Tibial nerve (tissue), 4 donors: ENCODE results near the gene ORC1. TPM values are rescaled to one million over a fixed set of nuclear protein-coding genes. Genes with fewer than 3 reads are reported as not detected.
A peak's percentile ranks its signal among the peaks of the same experiment; 100 is the strongest.
"Not testable (repeated sequence)": the region's sequence is repeated elsewhere in the genome, so short reads cannot be mapped to it uniquely, and the experiment has no call there.

Experiments
- DNase-seq, 2 donors: peaks; one replicate each; pipeline ENCODE4 v3.0.0-alpha.2; 2019; ENCODE audit warnings: low spot score in 2 of 2
- H3K27ac ChIP-seq, 4 donors: fragments of 200-600 bp; sonication (generic) in 3 of 4; one replicate each; pipeline ENCODE4 v1.5.1; 2017 to 2019; ENCODE audit warnings: mild to moderate bottlenecking in 1 of 4
- H3K27me3 ChIP-seq, 2 donors: fragments of 200-600 bp; sonication (generic) in 1 of 2; one replicate each; pipeline versions ENCODE4 v1.5.1 to v1.6.0; 2017 to 2019
- H3K36me3 ChIP-seq, 3 donors: fragments of 200-600 bp; sonication (generic); one replicate each; pipeline ENCODE4 v1.5.1; 2018 to 2019
- H3K4me1 ChIP-seq, 4 donors: fragments of 200-600 bp; sonication (generic) in 3 of 4; one replicate each; pipeline ENCODE4 v1.5.1; 2017 to 2019
- H3K4me3 ChIP-seq, 4 donors: fragments of 200-600 bp; sonication (generic) in 3 of 4; one replicate each; pipeline ENCODE4 v1.5.1; 2017 to 2019; ENCODE audit warnings: mild to moderate bottlenecking in 1 of 4, moderate library complexity in 1 of 4
- H3K9me3 ChIP-seq, 4 donors: fragments of 200-600 bp; sonication (generic) in 3 of 4; one replicate each; pipeline ENCODE4 v1.5.1; 2017 to 2019
- EP300 ChIP-seq, 2 donors: sonication (generic); formaldehyde crosslinking; IDR thresholded peaks; one replicate each; pipeline ENCODE4 v1.6.1; 2017; ENCODE audit warnings: antibody characterized with exemption in 2 of 2, mild to moderate bottlenecking in 1 of 2
- POLR2A ChIP-seq, 2 donors: fragments of 450-650 bp; IDR thresholded peaks; one replicate each; pipeline ENCODE4 v1.6.1; 2017; ENCODE audit warnings: antibody characterized with exemption in 2 of 2, mild to moderate bottlenecking in 2 of 2, moderate library complexity in 2 of 2
- WGBS, 2 donors: methylation state at CpG; one replicate each; pipeline ENCODE4 v1.1.5; 2018; 5-methylcytosine and 5-hydroxymethylcytosine counted together
- total RNA-seq, 4 donors: library from RNA; depleted of rRNA; stranded (reverse); fragments of >200 nt; gene quantifications; one replicate each; pipeline ENCODE4 v1.1.0, GENCODE V29; 2016
- TF ChIP-seq, protein P1 (sequence below), 5 experiments: fragments of 200-600 bp in 3 of 5; fragments of 450-650 bp in 2 of 5; sonication (generic) in 3 of 5; IDR thresholded peaks; one replicate each; pipeline ENCODE4 v1.5.1; 2016 to 2019; ENCODE audit warnings: antibody characterized with exemption in 5 of 5, mild to moderate bottlenecking in 3 of 5, moderate library complexity in 2 of 5

The ORC1 gene
- total RNA-seq, 4 donors from 2014 or later = 0.22 to 0.84 (median 0.35) TPM

DNA sequence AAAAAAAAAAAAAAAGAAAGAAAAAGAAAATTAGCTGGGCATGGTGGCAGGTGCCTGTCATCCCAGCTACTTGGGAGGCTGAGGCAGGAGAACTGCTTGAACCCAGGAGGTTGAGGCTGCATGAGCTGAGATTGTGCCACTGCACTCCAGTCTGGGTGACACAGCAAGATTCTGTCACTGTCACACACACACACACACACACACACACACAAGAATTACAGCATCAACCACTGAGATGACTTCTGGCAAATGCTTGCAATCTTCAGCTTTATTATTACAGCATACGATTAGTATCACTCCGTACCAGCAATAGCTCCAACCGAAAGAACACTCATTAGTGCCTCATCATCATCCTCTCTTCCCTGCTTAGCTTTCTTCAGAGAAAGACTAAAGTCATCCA is 4.6 kb downstream of the ORC1 start:
- Histone ChIP-seq H3K27ac (no peak overlapping the region), H3K4me3 (no peak overlapping the region)
- TF ChIP-seq EP300 (IDR thresholded peaks at IDR 0.05) (no peak), POLR2A (IDR thresholded peaks at IDR 0.05) (no peak)
- TF ChIP-seq, protein P1, sequence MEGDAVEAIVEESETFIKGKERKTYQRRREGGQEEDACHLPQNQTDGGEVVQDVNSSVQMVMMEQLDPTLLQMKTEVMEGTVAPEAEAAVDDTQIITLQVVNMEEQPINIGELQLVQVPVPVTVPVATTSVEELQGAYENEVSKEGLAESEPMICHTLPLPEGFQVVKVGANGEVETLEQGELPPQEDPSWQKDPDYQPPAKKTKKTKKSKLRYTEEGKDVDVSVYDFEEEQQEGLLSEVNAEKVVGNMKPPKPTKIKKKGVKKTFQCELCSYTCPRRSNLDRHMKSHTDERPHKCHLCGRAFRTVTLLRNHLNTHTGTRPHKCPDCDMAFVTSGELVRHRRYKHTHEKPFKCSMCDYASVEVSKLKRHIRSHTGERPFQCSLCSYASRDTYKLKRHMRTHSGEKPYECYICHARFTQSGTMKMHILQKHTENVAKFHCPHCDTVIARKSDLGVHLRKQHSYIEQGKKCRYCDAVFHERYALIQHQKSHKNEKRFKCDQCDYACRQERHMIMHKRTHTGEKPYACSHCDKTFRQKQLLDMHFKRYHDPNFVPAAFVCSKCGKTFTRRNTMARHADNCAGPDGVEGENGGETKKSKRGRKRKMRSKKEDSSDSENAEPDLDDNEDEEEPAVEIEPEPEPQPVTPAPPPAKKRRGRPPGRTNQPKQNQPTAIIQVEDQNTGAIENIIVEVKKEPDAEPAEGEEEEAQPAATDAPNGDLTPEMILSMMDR (IDR thresholded peaks at IDR 0.05) = no peak

DNA sequence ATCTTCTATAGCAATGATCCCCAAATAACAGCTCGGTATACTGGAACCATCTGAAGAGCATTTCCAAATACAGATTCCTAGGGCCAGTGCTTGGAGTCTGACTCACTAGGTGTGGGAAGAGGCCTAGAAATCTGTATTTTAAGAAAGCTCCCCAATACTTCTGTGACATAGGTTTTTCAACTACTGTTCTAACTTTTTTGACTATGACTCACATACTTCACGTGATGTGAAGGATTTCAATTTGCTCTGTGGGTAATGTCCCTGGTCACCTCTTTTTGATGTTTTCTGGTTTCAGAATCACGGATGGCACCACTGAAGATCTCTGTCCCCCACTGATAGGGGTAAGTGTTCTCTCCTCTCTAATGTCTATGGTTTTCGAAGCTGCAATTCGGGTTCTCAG is 11.0 kb downstream of the ORC1 start:
- WGBS, 2 donors = 89 to 95% methylated on average over 5 of the region's 5 CpGs
- H3K9me3 ChIP-seq = no peaks in the 10 kb centered on the region

More for the DNA sequence above, 4.6 kb downstream of the ORC1 start:
- no peaks in the 10 kb centered on the region for H3K36me3 ChIP-seq
- 97% methylated on average over 3 of the region's 3 CpGs for WGBS, 2 donors
- H3K4me1 ChIP-seq = peaks cover 0 to 11% (median 8%) of the 10 kb centered on the region in 4 donors
- DNase-seq = no peak
- H3K9me3 ChIP-seq = no peaks in the 10 kb centered on the region
- no peaks in the 10 kb centered on the region for H3K27me3 ChIP-seq

DNA sequence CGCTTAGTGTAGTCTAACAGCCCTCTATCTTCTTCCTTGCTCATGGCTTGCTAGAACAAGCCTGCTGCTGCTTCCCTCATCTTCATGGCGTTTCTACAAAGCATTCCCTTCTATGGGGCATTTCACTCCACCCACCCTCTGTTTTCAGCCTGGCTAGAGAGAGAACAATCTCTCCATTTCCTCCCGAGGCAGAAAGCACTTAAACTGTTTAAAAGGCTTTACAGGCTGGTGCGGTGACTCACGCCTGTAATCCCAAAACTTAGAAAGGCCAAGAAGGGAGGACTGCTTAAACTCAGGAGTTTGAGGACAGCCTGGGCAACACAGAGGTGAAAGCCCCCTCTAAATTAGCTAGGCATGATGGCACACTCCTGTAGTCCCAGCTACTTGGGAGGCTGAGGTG is 17.8 kb downstream of the ORC1 start:
- Histone ChIP-seq H3K27ac (no peak overlapping the region), H3K36me3 (no peaks in the 10 kb centered on the region), H3K4me3 (no peak overlapping the region), H3K9me3 (no peaks in the 10 kb centered on the region), H3K27me3 (no peaks in the 10 kb centered on the region), H3K4me1 (no peaks in the 10 kb centered on the region)
- no peak for TF ChIP-seq EP300 (IDR thresholded peaks at IDR 0.05)
- WGBS, 2 donors = 70 to 76% methylated on average over 5 of the region's 5 CpGs
- DNase-seq = no peak

More for the DNA sequence above, 11.0 kb downstream of the ORC1 start:
- no peak overlapping the region for H3K27ac ChIP-seq
- no peaks in the 10 kb centered on the region for H3K4me1 ChIP-seq
- H3K36me3 ChIP-seq = no peaks in the 10 kb centered on the region
- DNase-seq = no peak
- TF ChIP-seq EP300 (IDR thresholded peaks at IDR 0.05) = no peak
- no peak for TF ChIP-seq POLR2A (IDR thresholded peaks at IDR 0.05)
- TF ChIP-seq, protein P1 (IDR thresholded peaks at IDR 0.05) = no peak
- H3K27me3 ChIP-seq = no peaks in the 10 kb centered on the region
- no peak overlapping the region for H3K4me3 ChIP-seq

DNA sequence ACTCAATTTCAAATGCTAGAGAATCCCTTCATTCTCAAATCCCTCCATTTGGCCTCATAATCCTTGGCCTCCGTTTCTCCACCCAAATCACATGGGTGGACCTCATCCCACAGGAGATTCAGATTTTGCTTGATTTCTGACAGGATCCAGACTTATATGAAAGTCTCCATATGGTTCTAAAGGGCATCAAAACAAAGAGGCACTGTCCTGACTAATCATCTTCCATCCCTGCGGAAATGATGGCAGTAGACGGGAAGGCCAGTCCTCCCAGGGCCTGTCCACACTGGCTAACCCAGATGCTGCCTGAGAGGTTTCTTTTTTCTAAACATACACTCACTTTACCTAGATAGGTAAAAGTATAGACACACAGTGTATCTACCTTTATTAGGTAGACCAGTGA is 18.8 kb downstream of the ORC1 start:
- Histone ChIP-seq H3K9me3 (no peaks in the 10 kb centered on the region), H3K27ac (no peak overlapping the region), H3K27me3 (no peaks in the 10 kb centered on the region), H3K36me3 (no peaks in the 10 kb centered on the region), H3K4me1 (no peaks in the 10 kb centered on the region), H3K4me3 (no peak overlapping the region)
- WGBS, 2 donors = 79 to 85% methylated on average over 3 of the region's 3 CpGs
- no peak for DNase-seq
- TF ChIP-seq POLR2A (IDR thresholded peaks at IDR 0.05) (no peak), EP300 (IDR thresholded peaks at IDR 0.05) (no peak)
- TF ChIP-seq, protein P1 (IDR thresholded peaks at IDR 0.05) = no peak

DNA sequence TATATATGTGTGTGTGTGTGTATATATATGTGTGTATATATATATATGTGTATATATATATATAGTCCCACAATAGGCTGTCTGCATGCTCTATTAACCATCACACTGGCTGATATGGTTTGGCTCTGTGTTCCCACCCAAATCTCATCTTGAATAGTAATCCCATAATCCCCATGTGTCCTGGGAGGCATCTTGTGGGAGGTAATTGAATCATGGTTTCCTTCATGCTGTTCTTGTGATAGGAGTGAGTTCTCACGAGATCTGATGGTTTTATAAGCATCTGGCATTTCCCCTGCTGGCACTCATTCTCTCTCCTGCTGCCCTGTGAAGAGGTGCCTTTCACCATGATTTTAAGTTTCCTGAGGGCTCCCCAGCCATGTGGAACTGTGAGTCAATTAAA is 34.4 kb downstream of the ORC1 start:
- H3K4me1 ChIP-seq = peaks cover 0 to 22% (median 10%) of the 10 kb centered on the region in 4 donors
- H3K9me3 ChIP-seq, H3K36me3 ChIP-seq, H3K4me3 ChIP-seq, H3K27ac ChIP-seq, H3K27me3 ChIP-seq, DNase-seq: not testable (repeated sequence)
- WGBS, 2 donors = 59 to 63% methylated on average over 1 of the region's 1 CpG

DNA sequence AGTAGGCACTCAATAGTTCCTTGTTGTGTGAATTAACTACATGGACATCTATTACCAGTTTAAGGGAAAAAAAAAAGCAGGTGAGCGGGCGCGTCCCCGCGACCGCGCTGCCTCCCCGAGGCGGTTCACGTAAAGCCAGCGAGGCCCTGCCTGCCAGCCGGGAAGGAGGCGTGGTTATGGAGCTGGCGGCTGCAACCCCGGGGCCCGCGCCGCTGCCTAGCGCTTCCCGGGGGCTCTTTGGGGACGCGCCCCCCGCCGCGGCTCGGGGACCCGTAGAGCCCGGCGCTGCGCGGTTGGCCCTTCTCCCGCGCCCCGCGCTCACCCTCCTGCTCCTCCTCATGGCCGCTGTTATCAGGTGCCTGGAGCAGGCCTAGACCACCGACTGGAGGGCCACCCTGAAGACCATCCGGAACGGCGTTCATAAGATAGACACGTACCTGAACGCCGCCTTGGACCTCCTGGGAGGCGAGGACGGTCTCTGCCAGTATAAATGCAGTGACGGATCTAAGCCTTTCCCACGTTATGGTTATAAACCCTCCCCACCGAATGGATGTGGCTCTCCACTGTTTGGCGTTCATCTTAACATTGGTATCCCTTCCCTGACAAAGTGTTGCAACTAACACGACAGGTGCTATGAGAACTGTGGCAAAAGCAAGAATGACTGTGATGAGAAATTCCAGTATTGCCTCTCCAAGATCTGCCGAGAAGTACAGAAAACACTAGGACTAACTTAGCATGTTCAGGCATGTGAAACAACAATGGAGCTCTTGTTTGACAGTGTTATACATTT is 35.6 kb downstream of the ORC1 start:
- peaks cover 0 to 32% (median 16%) of the 10 kb centered on the region in 4 donors for H3K4me1 ChIP-seq
- no peaks in the 10 kb centered on the region for H3K27me3 ChIP-seq
- H3K9me3 ChIP-seq = no peaks in the 10 kb centered on the region
- 9% methylated on average over 25 to 38 of the region's 51 CpGs for WGBS, 2 donors
- TF ChIP-seq, protein P1 (IDR thresholded peaks at IDR 0.05) = peak in 1 of 5 experiments; percentile 14
- TF ChIP-seq POLR2A (IDR thresholded peaks at IDR 0.05) = no peak
- no peak for DNase-seq
- peak overlapping the region; percentile 20 to 52 (median 36) for H3K4me3 ChIP-seq
- H3K36me3 ChIP-seq = peaks cover 0 to 6% (median 0%) of the 10 kb centered on the region in 3 donors
- peak overlapping the region in 3 of 4 donors; percentile 1 to 53 (median 46) for H3K27ac ChIP-seq
